Effector CD4-positive, alpha-beta T cell (primary cell): ENCODE results near the gene KLF7.
"Not testable (repeated sequence)": the region's sequence is repeated elsewhere in the genome, so short reads cannot be mapped to it uniquely, and the experiment has no call there.

Experiments used
- DNase-seq: peaks from one replicate; pipeline ENCODE4 v3.0.0-alpha.2; 2020

Gene KLF7

GRCh38 chr2:207051385-207051965 is 114.3 kb downstream of the KLF7 start:
- DNase-seq: no peak

GRCh38 chr2:207049122-207049521 is 116.6 kb downstream of the KLF7 start:
- no peak for DNase-seq

GRCh38 chr2:207048416-207048815 is 117.3 kb downstream of the KLF7 start:
- no peak for DNase-seq

- DNase-seq: no peak
These were observed 119.0 kb downstream of the KLF7 start for GRCh38 chr2:207046724-207047123.

GRCh38 chr2:207045531-207045930 is 120.2 kb downstream of the KLF7 start:
- no peak for DNase-seq

GRCh38 chr2:207044379-207045362 is 121.1 kb downstream of the KLF7 start:
- DNase-seq: no peak

- DNase-seq: no peak
These were observed 122.9 kb downstream of the KLF7 start for GRCh38 chr2:207042841-207043240.

GRCh38 chr2:207041786-207042554 is 123.8 kb downstream of the KLF7 start:
- no peak for DNase-seq

GRCh38 chr2:207041279-207041678 is 124.5 kb downstream of the KLF7 start:
- no peak for DNase-seq

GRCh38 chr2:207040696-207041095 is 125.1 kb downstream of the KLF7 start:
- DNase-seq: no peak

- DNase-seq: no peak
These were observed 126.5 kb downstream of the KLF7 start for GRCh38 chr2:207039225-207039624.

GRCh38 chr2:207038299-207038698 is 127.4 kb downstream of the KLF7 start:
- no peak for DNase-seq

- DNase-seq: no peak
These were observed 127.9 kb downstream of the KLF7 start for GRCh38 chr2:207037896-207038295.

- DNase-seq: not testable (repeated sequence)
These were observed 128.7 kb downstream of the KLF7 start for GRCh38 chr2:207037023-207037422.

- DNase-seq: no peak
These were observed 129.9 kb downstream of the KLF7 start for GRCh38 chr2:207035875-207036274.

- DNase-seq: no peak
These were observed 133.3 kb downstream of the KLF7 start for GRCh38 chr2:207032490-207032889.
